Mesothelial cell of epicardium (in vitro differentiated cells): ENCODE results near the gene APLP2. TPM values are rescaled to one million over a fixed set of nuclear protein-coding genes. Genes with fewer than 3 reads are reported as not detected.

Source experiments
- DNase-seq, 2 experiments: peaks; one replicate each; pipeline ENCODE4 v3.0.0; 2021; ENCODE audit warnings: low spot score in 2 of 2; ENCODE audit not compliant: unreplicated experiment in 2 of 2
- H3K27ac Mint-ChIP-seq: 2 replicates; pipeline ENCODE4 v1.8.0; 2021; ENCODE audit warnings: mixed read lengths
- H3K27me3 Mint-ChIP-seq: 2 replicates; pipeline ENCODE4 v1.8.0; 2021; ENCODE audit warnings: low read depth, mixed read lengths
- H3K36me3 Mint-ChIP-seq: 2 replicates; pipeline ENCODE4 v1.8.0; 2021; ENCODE audit warnings: mixed read lengths
- H3K4me1 Mint-ChIP-seq: 2 replicates; pipeline ENCODE4 v1.8.0; 2021; ENCODE audit warnings: mixed read lengths
- H3K4me3 Mint-ChIP-seq: 2 replicates; pipeline ENCODE4 v1.8.0; 2021; ENCODE audit warnings: mild to moderate bottlenecking, moderate library complexity, mixed read lengths
- H3K9me3 Mint-ChIP-seq: 2 replicates; pipeline ENCODE4 v1.8.0; 2021; ENCODE audit warnings: mixed read lengths
- CTCF ChIP-seq: fragments of 200-600 bp; sonication (generic); IDR thresholded peaks from one replicate; pipeline ENCODE4 v1.5.0; 2021; ENCODE audit warnings: antibody characterized with exemption; ENCODE audit not compliant: unreplicated experiment
- total RNA-seq: library from RNA; stranded (reverse); gene quantifications from 3 replicates; pipeline ENCODE4 v1.2.1, GENCODE V29; 2021

The APLP2 gene
- total RNA-seq, 1 donor from 2014 or later: 240 TPM

- Mint-ChIP-seq H3K27me3 (no peaks in the 10 kb centered on the region), H3K9me3 (peaks cover 4% of the 10 kb centered on the region), H3K36me3 (peaks cover 7% of the 10 kb centered on the region), H3K4me3 (no peak overlapping the region), H3K27ac (no peak overlapping the region), H3K4me1 (no peaks in the 10 kb centered on the region)
- TF ChIP-seq CTCF: no peak
- no peak for DNase-seq
Observed at GRCh38 chr11:130188047-130188446, 118.4 kb downstream of the APLP2 start.

DNA sequence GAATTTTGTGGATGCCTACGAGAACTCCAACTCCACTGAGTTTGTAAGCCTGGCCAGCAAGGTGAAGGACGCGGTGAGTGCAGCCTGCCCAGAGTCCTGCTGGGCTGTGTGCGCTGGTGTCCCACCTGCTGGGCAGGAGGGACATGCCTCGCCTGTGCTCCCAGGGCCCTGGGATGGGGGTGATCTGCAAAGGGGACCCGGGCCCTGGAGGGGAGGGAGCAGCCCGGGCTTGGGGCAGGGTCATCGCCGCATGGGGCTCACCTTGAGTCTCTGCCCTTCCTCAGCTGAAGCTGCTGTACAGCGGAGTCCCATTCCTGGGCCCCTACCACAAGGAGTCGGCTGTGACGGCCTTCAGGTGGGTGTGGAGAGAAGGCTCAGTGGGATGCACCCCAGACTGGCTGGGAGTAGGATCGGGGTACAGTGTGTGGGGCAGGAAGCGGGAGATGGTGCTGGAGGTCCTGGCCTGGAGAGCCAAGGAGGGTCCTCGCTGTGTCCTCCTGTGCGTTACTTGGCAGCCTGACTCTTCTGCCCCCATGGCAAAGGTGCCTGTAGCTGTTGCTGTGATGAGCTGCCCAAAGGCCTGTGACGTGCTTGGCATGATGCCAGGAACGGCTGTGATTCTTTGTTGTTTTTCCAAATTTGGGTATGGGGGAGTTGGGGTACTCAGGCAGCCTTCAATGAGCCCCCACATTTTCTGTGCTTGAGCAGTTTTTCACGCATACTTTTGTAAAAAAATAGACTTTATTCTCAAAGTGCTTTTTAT lies 119.1 kb downstream of the APLP2 start:
- Mint-ChIP-seq H3K9me3 (peaks cover 4% of the 10 kb centered on the region), H3K27ac (no peak overlapping the region), H3K36me3 (peaks cover 7% of the 10 kb centered on the region), H3K4me3 (no peak overlapping the region), H3K4me1 (no peaks in the 10 kb centered on the region), H3K27me3 (no peaks in the 10 kb centered on the region)
- DNase-seq: no peak
- TF ChIP-seq CTCF: no peak

DNA sequence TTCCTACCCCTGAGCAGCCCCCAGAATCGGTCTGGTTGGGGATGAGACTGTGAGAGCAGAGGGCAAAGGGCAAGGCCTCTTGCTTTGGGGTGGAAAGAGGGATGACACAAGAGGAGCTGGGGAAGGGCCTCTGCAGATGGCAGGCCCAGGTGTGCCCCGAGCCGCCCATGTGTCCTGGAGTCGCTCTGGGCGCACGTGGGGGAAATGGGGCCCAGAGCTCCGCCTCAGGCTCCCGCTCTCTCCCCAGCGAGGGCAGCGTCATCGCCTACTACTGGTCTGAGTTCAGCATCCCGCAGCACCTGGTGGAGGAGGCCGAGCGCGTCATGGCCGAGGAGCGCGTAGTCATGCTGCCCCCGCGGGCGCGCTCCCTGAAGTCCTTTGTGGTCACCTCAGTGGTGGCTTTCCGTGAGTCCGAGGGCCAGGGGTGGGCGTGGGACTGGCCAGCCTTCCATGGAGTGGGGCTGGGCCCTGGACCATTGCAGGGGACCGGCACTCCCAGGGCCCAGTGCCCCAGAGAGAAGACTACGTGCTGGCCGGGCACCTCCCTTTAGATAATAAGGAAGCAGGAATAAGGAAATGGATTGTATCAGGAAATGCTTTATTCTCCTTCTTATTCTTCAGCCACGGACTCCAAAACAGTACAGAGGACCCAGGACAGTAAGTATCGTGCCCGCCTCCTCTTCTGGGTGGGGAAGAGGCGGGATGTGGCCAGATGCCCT lies 120.0 kb downstream of the APLP2 start:
- H3K36me3 Mint-ChIP-seq: peaks cover 7% of the 10 kb centered on the region
- DNase-seq: no peak
- no peaks in the 10 kb centered on the region for H3K27me3 Mint-ChIP-seq
- no peak for TF ChIP-seq CTCF
- peaks cover 4% of the 10 kb centered on the region for H3K9me3 Mint-ChIP-seq
- no peaks in the 10 kb centered on the region for H3K4me1 Mint-ChIP-seq
- no peak overlapping the region for H3K4me3 Mint-ChIP-seq
- H3K27ac Mint-ChIP-seq: no peak overlapping the region

DNA sequence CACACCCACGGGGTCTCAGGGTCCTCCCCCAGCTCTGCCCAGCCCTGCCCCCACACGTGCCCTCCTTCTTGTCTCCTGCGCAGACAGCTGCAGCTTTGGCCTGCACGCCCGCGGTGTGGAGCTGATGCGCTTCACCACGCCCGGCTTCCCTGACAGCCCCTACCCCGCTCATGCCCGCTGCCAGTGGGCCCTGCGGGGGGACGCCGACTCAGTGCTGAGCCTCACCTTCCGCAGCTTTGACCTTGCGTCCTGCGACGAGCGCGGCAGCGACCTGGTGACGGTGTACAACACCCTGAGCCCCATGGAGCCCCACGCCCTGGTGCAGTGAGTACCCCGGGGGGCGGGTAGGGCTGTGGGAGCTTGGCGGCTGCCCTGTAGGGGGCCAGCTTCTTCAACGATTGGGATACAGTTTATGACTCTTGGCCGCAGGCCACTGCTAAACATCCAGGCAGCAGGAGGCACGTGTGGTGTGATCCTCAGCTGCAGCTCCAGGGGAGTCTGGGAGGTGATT lies 120.7 kb downstream of the APLP2 start:
- Mint-ChIP-seq H3K27ac (no peak overlapping the region), H3K36me3 (peaks cover 7% of the 10 kb centered on the region), H3K4me1 (no peaks in the 10 kb centered on the region), H3K9me3 (no peaks in the 10 kb centered on the region), H3K27me3 (no peaks in the 10 kb centered on the region), H3K4me3 (no peak overlapping the region)
- no peak for TF ChIP-seq CTCF
- DNase-seq: no peak

DNA sequence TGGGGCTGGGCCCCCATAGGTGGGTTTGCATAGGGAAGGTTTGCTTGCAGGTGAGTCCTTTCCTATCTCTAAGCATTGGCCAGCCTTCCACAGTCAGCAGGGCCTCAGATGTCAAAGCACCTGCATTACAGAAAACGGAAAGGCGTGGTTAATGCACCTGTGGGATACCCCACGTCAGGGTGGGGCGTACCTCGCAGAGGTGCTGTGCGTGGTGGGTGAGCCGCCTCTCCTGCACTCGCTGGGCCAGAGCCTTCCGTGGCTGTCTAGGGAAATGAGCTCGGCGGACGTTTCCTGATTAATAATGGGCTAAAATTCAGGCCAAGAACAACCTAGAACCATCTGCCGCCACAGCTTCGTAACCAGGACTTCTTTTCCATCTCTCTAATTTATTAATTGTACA lies 122.2 kb downstream of the APLP2 start:
- Mint-ChIP-seq H3K4me3 (no peak overlapping the region), H3K4me1 (no peaks in the 10 kb centered on the region), H3K9me3 (no peaks in the 10 kb centered on the region), H3K36me3 (peaks cover 7% of the 10 kb centered on the region), H3K27me3 (no peaks in the 10 kb centered on the region), H3K27ac (no peak overlapping the region)
- TF ChIP-seq CTCF: no peak
- DNase-seq: no peak
